22Rv1 (cell line): ENCODE measurements around the gene SUGP2.

ENCODE experiments used
- ZFX ChIP-seq: fragments of 450-650 bp; IDR thresholded peaks from 2 replicates; pipeline ENCODE4 v1.6.1; 2017; ENCODE audit warnings: antibody characterized with exemption, borderline replicate concordance
- TF ChIP-seq, protein P1 (sequence below): fragments of 450-650 bp; IDR thresholded peaks from 2 replicates; pipeline ENCODE4 v1.5.1; 2017; ENCODE audit warnings: mild to moderate bottlenecking

DNA sequence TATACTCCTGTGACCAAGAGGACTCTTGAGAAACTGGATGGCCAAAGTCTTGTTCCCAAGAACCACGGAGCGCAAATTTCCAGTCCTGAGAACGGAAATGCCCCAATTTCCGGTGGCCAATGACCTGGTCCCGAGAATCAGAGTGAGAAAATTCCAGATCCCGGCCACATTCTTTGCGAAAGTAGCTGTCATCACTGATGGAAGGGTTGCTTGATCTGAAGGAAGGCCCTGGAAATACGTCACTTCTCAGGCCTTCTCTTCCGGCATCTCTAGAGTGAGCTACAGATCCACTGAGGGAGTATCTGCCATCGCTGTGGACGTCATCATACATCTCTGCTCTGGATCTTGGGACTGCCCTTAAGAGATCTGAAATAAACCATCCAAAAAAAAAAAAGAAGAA lies 7.5 kb downstream of the SUGP2 start:
- TF ChIP-seq, protein P1, sequence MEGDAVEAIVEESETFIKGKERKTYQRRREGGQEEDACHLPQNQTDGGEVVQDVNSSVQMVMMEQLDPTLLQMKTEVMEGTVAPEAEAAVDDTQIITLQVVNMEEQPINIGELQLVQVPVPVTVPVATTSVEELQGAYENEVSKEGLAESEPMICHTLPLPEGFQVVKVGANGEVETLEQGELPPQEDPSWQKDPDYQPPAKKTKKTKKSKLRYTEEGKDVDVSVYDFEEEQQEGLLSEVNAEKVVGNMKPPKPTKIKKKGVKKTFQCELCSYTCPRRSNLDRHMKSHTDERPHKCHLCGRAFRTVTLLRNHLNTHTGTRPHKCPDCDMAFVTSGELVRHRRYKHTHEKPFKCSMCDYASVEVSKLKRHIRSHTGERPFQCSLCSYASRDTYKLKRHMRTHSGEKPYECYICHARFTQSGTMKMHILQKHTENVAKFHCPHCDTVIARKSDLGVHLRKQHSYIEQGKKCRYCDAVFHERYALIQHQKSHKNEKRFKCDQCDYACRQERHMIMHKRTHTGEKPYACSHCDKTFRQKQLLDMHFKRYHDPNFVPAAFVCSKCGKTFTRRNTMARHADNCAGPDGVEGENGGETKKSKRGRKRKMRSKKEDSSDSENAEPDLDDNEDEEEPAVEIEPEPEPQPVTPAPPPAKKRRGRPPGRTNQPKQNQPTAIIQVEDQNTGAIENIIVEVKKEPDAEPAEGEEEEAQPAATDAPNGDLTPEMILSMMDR: no peak
- no peak for TF ChIP-seq ZFX
